ENCODE measurements around the gene CHAF1B.
"Not testable (repeated sequence)": the region's sequence is repeated elsewhere in the genome, so short reads cannot be mapped to it uniquely, and the experiment has no call there.

The CHAF1B gene

GRCh38 chr21:36385233-36386030, at the start of gene CHAF1B:
Gene CHAF1B, plus strand, starts transcription at chr21:36385392. Its CDS starts 745 bp downstream, at chr21:36386137.
- DNase-seq (ENCODE audit: low spot score): peak; percentile 83

GRCh38 chr21:36337099-36337509, 48.1 kb upstream of the CHAF1B start:
- DNase-seq (ENCODE audit: low spot score): peak; percentile 29

- no peak for DNase-seq (ENCODE audit: low spot score)
Measured at GRCh38 chr21:36338975-36339374, 46.2 kb upstream of the CHAF1B start.

- DNase-seq (ENCODE audit: low spot score): not testable (repeated sequence)
Measured at GRCh38 chr21:36342581-36342980, 42.6 kb upstream of the CHAF1B start.

GRCh38 chr21:36344931-36345330, 40.3 kb upstream of the CHAF1B start:
- no peak for DNase-seq (ENCODE audit: low spot score)

- no peak for DNase-seq (ENCODE audit: low spot score)
Measured at GRCh38 chr21:36347278-36347961, 37.8 kb upstream of the CHAF1B start.

GRCh38 chr21:36347962-36348328, 37.2 kb upstream of the CHAF1B start:
- DNase-seq (ENCODE audit: low spot score): peak; percentile 5

GRCh38 chr21:36349315-36349714, 35.9 kb upstream of the CHAF1B start:
- DNase-seq (ENCODE audit: low spot score): no peak

- no peak for DNase-seq (ENCODE audit: low spot score)
Measured at GRCh38 chr21:36350282-36350910, 34.8 kb upstream of the CHAF1B start.

GRCh38 chr21:36354918-36355680, 30.1 kb upstream of the CHAF1B start:
- no peak for DNase-seq (ENCODE audit: low spot score)

- no peak for DNase-seq (ENCODE audit: low spot score)
Measured at GRCh38 chr21:36355868-36356267, 29.3 kb upstream of the CHAF1B start.

GRCh38 chr21:36359185-36359584, 26.0 kb upstream of the CHAF1B start:
- no peak for DNase-seq (ENCODE audit: low spot score)

- DNase-seq (ENCODE audit: low spot score): no peak
Measured at GRCh38 chr21:36369064-36369685, 16.0 kb upstream of the CHAF1B start.

- DNase-seq (ENCODE audit: low spot score): no peak
Measured at GRCh38 chr21:36375994-36376393, 9.2 kb upstream of the CHAF1B start.

GRCh38 chr21:36377391-36377842, 7.8 kb upstream of the CHAF1B start:
- peak; percentile 72 for DNase-seq (ENCODE audit: low spot score)

- DNase-seq (ENCODE audit: low spot score): peak; percentile 28
Measured at GRCh38 chr21:36379251-36379650, 5.9 kb upstream of the CHAF1B start.

- DNase-seq (ENCODE audit: low spot score): peak; percentile 58
Measured at GRCh38 chr21:36381841-36382589, 3.2 kb upstream of the CHAF1B start.

GRCh38 chr21:36382722-36383121, 2.5 kb upstream of the CHAF1B start:
- DNase-seq (ENCODE audit: low spot score): not testable (repeated sequence)

- no peak for DNase-seq (ENCODE audit: low spot score)
Measured at GRCh38 chr21:36384885-36385232, 333 bp upstream of the CHAF1B start.

- DNase-seq (ENCODE audit: low spot score): no peak
Measured at GRCh38 chr21:36386031-36386642, 945 bp downstream of the CHAF1B start.

GRCh38 chr21:36388096-36388495, 2.9 kb downstream of the CHAF1B start:
- DNase-seq (ENCODE audit: low spot score): no peak
